Tibial artery (tissue), 4 donors: ENCODE results near the gene ADAMTSL3.

Experiments
- DNase-seq, 2 donors: peaks; one replicate each; pipeline ENCODE4 v3.0.0-alpha.2; 2019
- H3K27ac ChIP-seq, 2 donors: fragments of 200-600 bp; sonication (generic) in 1 of 2; 1 replicate in 1 of 2; 2 replicates in 1 of 2; pipeline ENCODE4 v1.5.1; 2018 to 2019; ENCODE audit warnings: mild to moderate bottlenecking in 1 of 2
- H3K27me3 ChIP-seq, 2 donors: fragments of 200-600 bp; sonication (generic) in 1 of 2; one replicate each; pipeline versions ENCODE4 v1.5.1 to v1.6.0; 2016 to 2019
- H3K36me3 ChIP-seq, 3 donors: fragments of 200-600 bp; sonication (generic) in 2 of 3; one replicate each; pipeline ENCODE4 v1.5.1; 2016 to 2019; ENCODE audit warnings: mild to moderate bottlenecking in 2 of 3
- H3K4me1 ChIP-seq, 4 donors: fragments of 200-600 bp; sonication (generic) in 2 of 4; 1 replicate in 3 of 4; 2 replicates in 1 of 4; pipeline ENCODE4 v1.5.1; 2016 to 2019
- H3K4me3 ChIP-seq, 2 donors: fragments of 200-600 bp; sonication (generic) in 1 of 2; 1 replicate in 1 of 2; 2 replicates in 1 of 2; pipeline ENCODE4 v1.5.1; 2018 to 2019; ENCODE audit warnings: mild to moderate bottlenecking in 2 of 2
- H3K9me3 ChIP-seq, 3 donors: fragments of 200-600 bp; sonication (generic) in 1 of 3; one replicate each; pipeline ENCODE4 v1.5.1; 2016 to 2019
- CTCF ChIP-seq, 2 experiments: fragments of 200-600 bp in 1 of 2; fragments of 450-650 bp in 1 of 2; IDR thresholded peaks; one replicate each; pipeline ENCODE4 v1.5.1; 2017 to 2019; ENCODE audit warnings: antibody characterized with exemption in 2 of 2, mild to moderate bottlenecking in 1 of 2, moderate library complexity in 1 of 2
- intact Hi-C: fragments of 100-400 bp; cut with DNase I; formaldehyde crosslinking; loops from one replicate; pipeline ENCODE4 v1.15.0; 2023; ENCODE audit warnings: low total_unique reads

Gene ADAMTSL3

GRCh38 chr15:83889995-83890394, 236.1 kb downstream of the ADAMTSL3 start:
- intact Hi-C loops = loop anchor here (1.0 kb wide), 1 partner anchor 31 kb away; no protein-coding TSS in a partner anchor
- H3K9me3 ChIP-seq = no peaks in the 10 kb centered on the region
- no peak for TF ChIP-seq CTCF (IDR thresholded peaks at IDR 0.05)
- no peak overlapping the region for H3K27ac ChIP-seq
- no peaks in the 10 kb centered on the region for H3K4me1 ChIP-seq
- no peak overlapping the region for H3K4me3 ChIP-seq
- no peaks in the 10 kb centered on the region for H3K27me3 ChIP-seq
- peaks cover 0 to 25% (median 18%) of the 10 kb centered on the region in 3 donors for H3K36me3 ChIP-seq
- DNase-seq = no peak

GRCh38 chr15:83890587-83890986, 236.7 kb downstream of the ADAMTSL3 start:
- intact Hi-C loops = loop anchor here (1.0 kb wide), 1 partner anchor 31 kb away; no protein-coding TSS in a partner anchor
- H3K9me3 ChIP-seq = no peaks in the 10 kb centered on the region
- peak in 1 of 2 donors; percentile 25 for DNase-seq
- no peak for TF ChIP-seq CTCF (IDR thresholded peaks at IDR 0.05)
- H3K27ac ChIP-seq = no peak overlapping the region
- H3K36me3 ChIP-seq = peaks cover 0 to 25% (median 18%) of the 10 kb centered on the region in 3 donors
- H3K27me3 ChIP-seq = no peaks in the 10 kb centered on the region
- H3K4me3 ChIP-seq = no peak overlapping the region
- H3K4me1 ChIP-seq = no peaks in the 10 kb centered on the region

GRCh38 chr15:83892498-83892897, 238.6 kb downstream of the ADAMTSL3 start:
- Histone ChIP-seq H3K27me3 (no peaks in the 10 kb centered on the region), H3K9me3 (no peaks in the 10 kb centered on the region), H3K4me3 (no peak overlapping the region), H3K4me1 (no peaks in the 10 kb centered on the region), H3K27ac (no peak overlapping the region), H3K36me3 (peaks cover 0 to 25% (median 9%) of the 10 kb centered on the region in 3 donors)
- TF ChIP-seq CTCF (IDR thresholded peaks at IDR 0.05) = no peak
- intact Hi-C loops = no loop called here
- DNase-seq = no peak

- Histone ChIP-seq H3K27me3 (no peaks in the 10 kb centered on the region), H3K27ac (no peak overlapping the region), H3K4me1 (no peaks in the 10 kb centered on the region), H3K9me3 (no peaks in the 10 kb centered on the region), H3K4me3 (no peak overlapping the region), H3K36me3 (peaks cover 0 to 25% (median 11%) of the 10 kb centered on the region in 3 donors)
- DNase-seq = no peak
- no peak for TF ChIP-seq CTCF (IDR thresholded peaks at IDR 0.05)
- intact Hi-C loops = no loop called here
These were observed 239.4 kb downstream of the ADAMTSL3 start for GRCh38 chr15:83893308-83893707.

- intact Hi-C loops = no loop called here
- H3K9me3 ChIP-seq = no peaks in the 10 kb centered on the region
- H3K4me1 ChIP-seq = no peaks in the 10 kb centered on the region
- peaks cover 0 to 27% (median 26%) of the 10 kb centered on the region in 3 donors for H3K36me3 ChIP-seq
- no peak overlapping the region for H3K27ac ChIP-seq
- H3K4me3 ChIP-seq = no peak overlapping the region
- DNase-seq = no peak
- H3K27me3 ChIP-seq = no peaks in the 10 kb centered on the region
- TF ChIP-seq CTCF (IDR thresholded peaks at IDR 0.05) = no peak
These were observed 243.1 kb downstream of the ADAMTSL3 start for GRCh38 chr15:83897037-83897436.

GRCh38 chr15:83898361-83898760, 244.4 kb downstream of the ADAMTSL3 start:
- peaks cover 0 to 29% (median 22%) of the 10 kb centered on the region in 3 donors for H3K36me3 ChIP-seq
- no peaks in the 10 kb centered on the region for H3K4me1 ChIP-seq
- H3K9me3 ChIP-seq = no peaks in the 10 kb centered on the region
- H3K27me3 ChIP-seq = no peaks in the 10 kb centered on the region
- no peak for DNase-seq
- no peak overlapping the region for H3K4me3 ChIP-seq
- no peak overlapping the region for H3K27ac ChIP-seq
- no peak for TF ChIP-seq CTCF (IDR thresholded peaks at IDR 0.05)
- intact Hi-C loops = no loop called here
